ENCODE data around the gene BICDL1. TPM values are rescaled to one million over a fixed set of nuclear protein-coding genes. Genes with fewer than 3 reads are reported as not detected.
A peak's percentile ranks its signal among the peaks of the same experiment; 100 is the strongest.
"Not testable (repeated sequence)": the region's sequence is repeated elsewhere in the genome, so short reads cannot be mapped to it uniquely, and the experiment has no call there.

The BICDL1 gene
- total and polyA plus RNA-seq, 2 experiments from 2014 or later: 3.5 to 3.7 TPM

- Histone ChIP-seq H3K27me3 (no peaks in the 10 kb centered on the region), H3K27ac (no peak overlapping the region), H3K9me3 (ENCODE audit: low read depth) (no peaks in the 10 kb centered on the region), H3K4me1 (ENCODE audit: low read depth) (no peaks in the 10 kb centered on the region), H3K4me3 (no peak overlapping the region), H3K36me3 (no peaks in the 10 kb centered on the region)
- DNase-seq (ENCODE audit: low read depth in 1 of 2, low spot score in 1 of 2): no peak
- no peak for TF ChIP-seq CTCF (IDR thresholded peaks at IDR 0.05; ENCODE audit: low read depth, low read length)
These were observed 18.2 kb downstream of the BICDL1 start for GRCh38 chr12:120007272-120007671.

DNA sequence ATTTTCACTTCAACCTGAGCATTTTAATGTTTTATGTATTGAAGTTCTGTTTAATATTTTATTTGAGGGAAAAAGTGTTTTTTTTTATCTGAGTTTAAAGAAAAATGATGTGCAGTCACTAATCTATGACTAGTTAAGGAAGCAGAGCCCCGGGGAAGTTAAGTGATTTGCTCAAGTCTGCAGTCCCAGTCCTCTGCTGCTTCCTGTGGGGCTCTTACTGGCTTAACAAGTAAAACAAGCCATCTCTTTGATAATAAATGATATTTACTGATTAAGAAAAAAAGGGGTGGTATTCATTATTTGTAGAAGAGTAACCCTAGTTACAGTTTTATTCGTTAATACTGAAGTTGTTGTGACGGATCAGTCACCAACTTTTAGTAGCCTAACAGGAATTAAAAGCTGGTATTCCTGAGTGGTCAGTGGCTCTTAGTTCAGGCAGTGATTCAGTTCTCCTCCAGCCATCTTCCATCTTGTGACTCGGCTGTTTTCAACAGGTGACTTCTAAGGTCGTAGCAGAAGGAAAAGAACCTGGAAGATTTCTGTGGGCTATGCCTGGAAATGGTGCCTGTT lies 21.7 kb downstream of the BICDL1 start:
- TF ChIP-seq CTCF (IDR thresholded peaks at IDR 0.05; ENCODE audit: low read depth, low read length): no peak
- no peaks in the 10 kb centered on the region for H3K4me1 ChIP-seq (ENCODE audit: low read depth)
- no peaks in the 10 kb centered on the region for H3K36me3 ChIP-seq
- no peak for DNase-seq (ENCODE audit: low read depth in 1 of 2, low spot score in 1 of 2)
- no peaks in the 10 kb centered on the region for H3K9me3 ChIP-seq (ENCODE audit: low read depth)
- no peaks in the 10 kb centered on the region for H3K27me3 ChIP-seq
- no peak overlapping the region for H3K4me3 ChIP-seq
- H3K27ac ChIP-seq: no peak overlapping the region

- no peak for TF ChIP-seq CTCF (IDR thresholded peaks at IDR 0.05; ENCODE audit: low read depth, low read length)
- no peak overlapping the region for H3K4me3 ChIP-seq
- DNase-seq (ENCODE audit: low read depth in 1 of 2, low spot score in 1 of 2): peak in 1 of 2 donors; percentile 7
- H3K9me3 ChIP-seq (ENCODE audit: low read depth): no peaks in the 10 kb centered on the region
- H3K4me1 ChIP-seq (ENCODE audit: low read depth): no peaks in the 10 kb centered on the region
- H3K27me3 ChIP-seq: no peaks in the 10 kb centered on the region
- no peaks in the 10 kb centered on the region for H3K36me3 ChIP-seq
- H3K27ac ChIP-seq: no peak overlapping the region
These were observed 23.1 kb downstream of the BICDL1 start for GRCh38 chr12:120012067-120012621.

DNA sequence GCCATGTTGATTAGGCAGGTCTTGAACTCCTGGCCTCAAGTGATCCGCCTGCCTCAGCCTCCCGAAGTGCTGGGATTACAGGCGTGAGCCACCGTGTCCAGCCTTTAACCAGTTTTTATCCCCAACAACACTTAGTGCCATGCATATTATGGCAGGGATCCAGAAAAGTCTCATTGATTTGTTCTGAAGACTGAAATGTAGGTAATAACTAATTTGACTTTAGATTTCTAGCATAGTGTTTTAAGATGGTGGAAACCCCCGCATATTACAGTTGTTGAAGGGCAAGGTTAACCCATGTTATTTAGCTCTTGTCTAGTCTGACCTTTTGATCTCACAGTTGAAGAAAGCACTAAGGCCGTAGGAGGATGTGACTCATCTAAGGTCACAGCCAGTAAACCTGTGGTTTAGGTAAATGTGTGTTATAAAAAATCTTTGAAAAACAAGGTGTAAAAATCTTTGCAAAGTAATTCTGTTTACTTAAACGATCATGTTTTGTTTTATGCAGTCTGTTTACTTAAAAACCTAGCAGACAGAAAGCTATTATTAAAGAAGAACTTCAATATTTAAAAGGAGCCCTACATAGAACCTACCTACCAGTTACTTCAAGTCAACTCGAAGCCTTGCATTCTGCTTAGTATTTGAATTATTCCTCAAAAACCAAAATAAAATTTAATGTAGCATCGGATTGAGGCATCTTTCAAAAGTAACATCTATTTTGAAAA lies 24.8 kb downstream of the BICDL1 start:
- H3K4me3 ChIP-seq: no peak overlapping the region
- no peak for TF ChIP-seq CTCF (IDR thresholded peaks at IDR 0.05; ENCODE audit: low read depth, low read length)

DNA sequence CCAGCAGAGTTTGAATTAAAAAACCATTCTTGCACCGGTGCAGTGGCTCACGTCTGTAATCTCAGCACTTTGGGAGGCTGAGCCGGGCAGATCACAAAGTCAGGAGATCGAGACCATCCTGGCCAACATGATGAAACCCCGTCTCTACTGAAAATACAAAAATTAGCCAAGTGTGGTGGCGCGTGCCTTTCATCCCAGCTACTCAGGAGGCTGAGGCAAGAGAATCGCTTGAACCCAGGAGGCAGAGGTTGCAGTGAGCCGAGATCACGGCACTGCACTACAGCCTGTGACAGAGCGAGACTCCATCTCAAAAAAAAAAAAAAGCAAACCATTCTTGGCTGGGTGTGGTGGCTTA lies 25.3 kb downstream of the BICDL1 start:
- H3K27ac ChIP-seq; H3K4me1 ChIP-seq (ENCODE audit: low read depth); DNase-seq (ENCODE audit: low read depth in 1 of 2, low spot score in 1 of 2); H3K4me3 ChIP-seq; H3K9me3 ChIP-seq (ENCODE audit: low read depth); H3K27me3 ChIP-seq; H3K36me3 ChIP-seq: not testable (repeated sequence)

More for the DNA sequence above, 24.8 kb downstream of the BICDL1 start:
- H3K36me3 ChIP-seq: no peaks in the 10 kb centered on the region
- H3K9me3 ChIP-seq (ENCODE audit: low read depth): no peaks in the 10 kb centered on the region
- H3K27me3 ChIP-seq: no peaks in the 10 kb centered on the region
- H3K27ac ChIP-seq: no peak overlapping the region
- H3K4me1 ChIP-seq (ENCODE audit: low read depth): no peaks in the 10 kb centered on the region
- no peak for DNase-seq (ENCODE audit: low read depth in 1 of 2, low spot score in 1 of 2)

DNA sequence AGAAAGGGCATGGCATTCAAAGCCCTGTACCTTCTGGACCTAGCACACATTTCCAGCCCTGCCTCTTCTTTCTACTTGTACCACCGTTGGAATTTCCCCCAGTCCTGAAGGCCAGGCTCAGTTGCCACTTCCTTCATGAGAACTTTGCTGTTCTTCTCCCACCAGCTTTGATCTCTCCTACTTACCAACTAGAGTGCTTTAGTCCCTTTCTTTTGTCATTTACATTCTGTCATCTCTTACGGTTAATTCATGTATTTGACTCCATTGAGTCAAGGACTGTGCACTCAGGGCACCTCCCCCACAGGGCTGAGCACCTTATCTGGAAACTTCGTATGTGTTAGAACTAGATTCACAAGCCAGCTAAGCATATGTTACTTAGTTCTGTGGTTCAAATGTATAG lies 26.3 kb downstream of the BICDL1 start:
- H3K36me3 ChIP-seq: no peaks in the 10 kb centered on the region
- no peaks in the 10 kb centered on the region for H3K27me3 ChIP-seq
- no peaks in the 10 kb centered on the region for H3K4me1 ChIP-seq (ENCODE audit: low read depth)
- H3K4me3 ChIP-seq: no peak overlapping the region
- TF ChIP-seq CTCF (IDR thresholded peaks at IDR 0.05; ENCODE audit: low read depth, low read length): no peak
- H3K9me3 ChIP-seq (ENCODE audit: low read depth): no peaks in the 10 kb centered on the region
- DNase-seq (ENCODE audit: low read depth in 1 of 2, low spot score in 1 of 2): no peak
- no peak overlapping the region for H3K27ac ChIP-seq

GRCh38 chr12:120016199-120016598 lies 27.2 kb downstream of the BICDL1 start:
- not testable (repeated sequence) for H3K36me3 ChIP-seq; H3K9me3 ChIP-seq (ENCODE audit: low read depth); H3K4me1 ChIP-seq (ENCODE audit: low read depth); H3K27me3 ChIP-seq; H3K4me3 ChIP-seq; H3K27ac ChIP-seq; DNase-seq (ENCODE audit: low read depth in 1 of 2, low spot score in 1 of 2)
